Measurements from ENCODE around the gene MEGF10.

The MEGF10 gene

GRCh38 chr5:127452626-127453025 lies 162.0 kb downstream of the MEGF10 start:
- Histone ChIP-seq H3K9me2 (ENCODE audit: low read depth, low read length) (no peaks in the 10 kb centered on the region), H3K4me3 (ENCODE audit: low read depth, low read length, poor library complexity, severe bottlenecking) (no peak overlapping the region), H3K27ac (ENCODE audit: low read depth, low read length, poor library complexity, severe bottlenecking) (no peak overlapping the region), H3K4me2 (ENCODE audit: low read length) (no peak overlapping the region), H3F3A (ENCODE audit: insufficient read depth, low read length) (no peaks in the 10 kb centered on the region), H3K36me3 (ENCODE audit: insufficient read depth, low read length) (no peaks in the 10 kb centered on the region), H3K9me3 (ENCODE audit: low read length) (no peaks in the 10 kb centered on the region), H3K4me1 (ENCODE audit: insufficient read depth, low read length, severe bottlenecking) (no peaks in the 10 kb centered on the region), H2AFZ (ENCODE audit: low read length) (no peak overlapping the region), H3K79me2 (ENCODE audit: insufficient read depth, low read length) (no peaks in the 10 kb centered on the region), H3K9ac (ENCODE audit: low read length) (no peak overlapping the region), H3K27me3 (ENCODE audit: insufficient read depth, low read length) (0 out of 2 replicates have a peak, but pooled peaks cover 3% of the 10 kb centered on the region), H4K20me1 (ENCODE audit: insufficient read depth, low read length) (no peaks in the 10 kb centered on the region)
- TF ChIP-seq EZH2 (IDR thresholded peaks at IDR 0.05; ENCODE audit: borderline replicate concordance, low read length): no peak
- TF ChIP-seq, protein P1, sequence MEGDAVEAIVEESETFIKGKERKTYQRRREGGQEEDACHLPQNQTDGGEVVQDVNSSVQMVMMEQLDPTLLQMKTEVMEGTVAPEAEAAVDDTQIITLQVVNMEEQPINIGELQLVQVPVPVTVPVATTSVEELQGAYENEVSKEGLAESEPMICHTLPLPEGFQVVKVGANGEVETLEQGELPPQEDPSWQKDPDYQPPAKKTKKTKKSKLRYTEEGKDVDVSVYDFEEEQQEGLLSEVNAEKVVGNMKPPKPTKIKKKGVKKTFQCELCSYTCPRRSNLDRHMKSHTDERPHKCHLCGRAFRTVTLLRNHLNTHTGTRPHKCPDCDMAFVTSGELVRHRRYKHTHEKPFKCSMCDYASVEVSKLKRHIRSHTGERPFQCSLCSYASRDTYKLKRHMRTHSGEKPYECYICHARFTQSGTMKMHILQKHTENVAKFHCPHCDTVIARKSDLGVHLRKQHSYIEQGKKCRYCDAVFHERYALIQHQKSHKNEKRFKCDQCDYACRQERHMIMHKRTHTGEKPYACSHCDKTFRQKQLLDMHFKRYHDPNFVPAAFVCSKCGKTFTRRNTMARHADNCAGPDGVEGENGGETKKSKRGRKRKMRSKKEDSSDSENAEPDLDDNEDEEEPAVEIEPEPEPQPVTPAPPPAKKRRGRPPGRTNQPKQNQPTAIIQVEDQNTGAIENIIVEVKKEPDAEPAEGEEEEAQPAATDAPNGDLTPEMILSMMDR (IDR thresholded peaks at IDR 0.05; ENCODE audit: low read length): no peak

GRCh38 chr5:127471211-127471610 lies 180.6 kb downstream of the MEGF10 start:
- no peaks in the 10 kb centered on the region for H3K4me1 ChIP-seq (ENCODE audit: insufficient read depth, low read length, severe bottlenecking)
- no peaks in the 10 kb centered on the region for H3K9me2 ChIP-seq (ENCODE audit: low read depth, low read length)
- no peaks in the 10 kb centered on the region for H3K27me3 ChIP-seq (ENCODE audit: insufficient read depth, low read length)
- H3K36me3 ChIP-seq (ENCODE audit: insufficient read depth, low read length): no peaks in the 10 kb centered on the region
- TF ChIP-seq, protein P1 (IDR thresholded peaks at IDR 0.05; ENCODE audit: low read length): no peak
- no peak for TF ChIP-seq EZH2 (IDR thresholded peaks at IDR 0.05; ENCODE audit: borderline replicate concordance, low read length)
- H3K27ac ChIP-seq (ENCODE audit: low read depth, low read length, poor library complexity, severe bottlenecking): no peak overlapping the region
- H3F3A ChIP-seq (ENCODE audit: insufficient read depth, low read length): no peaks in the 10 kb centered on the region
- H2AFZ ChIP-seq (ENCODE audit: low read length): no peak overlapping the region
- H3K4me3 ChIP-seq (ENCODE audit: low read depth, low read length, poor library complexity, severe bottlenecking): no peak overlapping the region
- H4K20me1 ChIP-seq (ENCODE audit: insufficient read depth, low read length): no peaks in the 10 kb centered on the region
- no peak overlapping the region for H3K9ac ChIP-seq (ENCODE audit: low read length)
- no peaks in the 10 kb centered on the region for H3K79me2 ChIP-seq (ENCODE audit: insufficient read depth, low read length)
- no peaks in the 10 kb centered on the region for H3K9me3 ChIP-seq (ENCODE audit: low read length)
- H3K4me2 ChIP-seq (ENCODE audit: low read length): no peak overlapping the region

- Histone ChIP-seq H3K9me2 (ENCODE audit: low read depth, low read length) (no peaks in the 10 kb centered on the region), H3K79me2 (ENCODE audit: insufficient read depth, low read length) (no peaks in the 10 kb centered on the region), H3K36me3 (ENCODE audit: insufficient read depth, low read length) (no peaks in the 10 kb centered on the region), H2AFZ (ENCODE audit: low read length) (no peak overlapping the region), H3K4me1 (ENCODE audit: insufficient read depth, low read length, severe bottlenecking) (no peaks in the 10 kb centered on the region), H3K4me2 (ENCODE audit: low read length) (no peak overlapping the region), H3K9me3 (ENCODE audit: low read length) (no peaks in the 10 kb centered on the region), H3K27ac (ENCODE audit: low read depth, low read length, poor library complexity, severe bottlenecking) (no peak overlapping the region), H3K4me3 (ENCODE audit: low read depth, low read length, poor library complexity, severe bottlenecking) (no peak overlapping the region), H4K20me1 (ENCODE audit: insufficient read depth, low read length) (no peaks in the 10 kb centered on the region), H3F3A (ENCODE audit: insufficient read depth, low read length) (no peaks in the 10 kb centered on the region), H3K27me3 (ENCODE audit: insufficient read depth, low read length) (no peaks in the 10 kb centered on the region), H3K9ac (ENCODE audit: low read length) (no peak overlapping the region)
- no peak for TF ChIP-seq EZH2 (IDR thresholded peaks at IDR 0.05; ENCODE audit: borderline replicate concordance, low read length)
- TF ChIP-seq, protein P1 (IDR thresholded peaks at IDR 0.05; ENCODE audit: low read length): no peak
Measured at GRCh38 chr5:127472700-127473099, 182.1 kb downstream of the MEGF10 start.
